COLO668 (cell line): Measurements from ENCODE around the gene METTL18.

ENCODE experiments used
- DNase-seq: peaks from one replicate; lab custom pipeline; 2025; ENCODE audit not compliant: unreplicated experiment; lab: John Stamatoyannopoulos, UW

METTL18 gene

DNA sequence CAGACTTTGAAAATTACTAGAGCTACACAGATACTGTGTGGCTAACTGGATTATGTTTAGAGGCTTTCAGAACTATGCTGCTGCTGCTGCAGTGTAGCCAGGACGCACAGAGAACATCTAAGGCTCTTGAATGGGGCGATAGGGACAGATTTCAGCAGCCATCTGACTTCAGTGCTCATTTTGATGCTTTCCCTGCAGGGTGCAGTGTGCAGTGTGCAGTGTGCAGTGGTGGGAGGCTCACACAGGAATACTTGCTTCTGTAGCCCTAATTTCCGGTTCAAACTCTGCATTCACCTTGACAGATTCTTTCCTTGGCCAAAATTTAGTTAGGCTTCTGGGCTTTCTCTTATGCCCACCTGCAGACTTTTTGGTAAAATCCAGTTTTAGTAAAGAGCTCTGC is 7.7 kb downstream of the METTL18 start:
- DNase-seq: no peak

DNA sequence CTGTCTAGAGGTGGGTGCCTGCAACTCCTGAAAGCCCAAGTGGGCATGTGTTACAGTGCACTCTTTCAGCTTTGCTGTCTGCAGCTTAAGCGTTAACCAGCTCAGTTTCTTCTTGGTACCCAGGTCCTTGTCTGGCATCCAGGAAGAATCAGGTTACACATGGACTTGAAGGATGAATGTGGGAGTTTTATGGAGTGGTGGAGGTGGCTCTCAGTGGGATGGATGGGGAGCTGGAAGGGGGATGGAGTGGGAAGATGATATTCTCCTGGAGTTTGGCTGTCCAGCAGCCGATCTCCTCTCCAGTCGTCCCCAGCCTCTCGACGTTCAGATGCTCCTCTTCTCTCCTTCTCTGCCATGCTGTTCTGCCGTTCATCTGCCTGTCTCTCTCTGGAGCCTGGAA is 9.4 kb downstream of the METTL18 start:
- no peak for DNase-seq

DNA sequence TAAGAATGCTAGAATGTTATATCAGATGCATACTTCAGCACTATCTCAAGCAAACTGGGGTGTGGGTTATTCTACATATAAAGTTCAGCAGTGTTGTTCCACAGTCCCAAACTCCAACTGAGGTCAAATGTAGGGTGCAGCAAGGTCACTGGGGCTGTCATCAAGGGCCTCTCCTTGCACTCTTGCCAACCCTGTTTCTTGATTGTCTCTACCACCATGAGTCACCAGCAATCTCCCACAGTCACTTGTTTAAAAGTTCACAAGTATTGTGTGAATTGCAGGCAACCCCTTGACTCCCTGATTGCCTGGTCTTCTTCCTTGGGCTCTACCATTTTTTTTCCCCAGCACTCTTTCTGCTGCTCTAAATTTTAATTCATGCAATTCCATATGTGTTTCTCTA is 10.6 kb downstream of the METTL18 start:
- no peak for DNase-seq

DNA sequence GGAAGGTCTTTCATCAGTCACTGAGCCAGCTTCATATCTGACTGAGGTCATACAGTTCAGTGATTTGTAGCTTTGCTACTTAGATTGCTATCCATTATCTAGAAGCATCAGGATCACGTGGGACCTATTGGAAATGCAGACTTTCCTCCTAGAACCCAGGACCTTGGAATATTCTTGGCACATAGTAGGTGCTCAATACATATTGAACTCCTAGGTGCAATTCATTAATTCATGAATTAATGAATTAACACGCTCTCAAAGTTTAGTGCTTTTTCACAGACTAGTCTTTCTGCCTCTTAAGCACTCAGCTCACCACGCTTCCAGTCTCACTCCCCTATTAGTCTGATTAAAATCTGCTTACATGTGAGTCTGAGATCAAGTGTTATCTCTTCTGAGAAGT is 12.1 kb downstream of the METTL18 start:
- DNase-seq: no peak

DNA sequence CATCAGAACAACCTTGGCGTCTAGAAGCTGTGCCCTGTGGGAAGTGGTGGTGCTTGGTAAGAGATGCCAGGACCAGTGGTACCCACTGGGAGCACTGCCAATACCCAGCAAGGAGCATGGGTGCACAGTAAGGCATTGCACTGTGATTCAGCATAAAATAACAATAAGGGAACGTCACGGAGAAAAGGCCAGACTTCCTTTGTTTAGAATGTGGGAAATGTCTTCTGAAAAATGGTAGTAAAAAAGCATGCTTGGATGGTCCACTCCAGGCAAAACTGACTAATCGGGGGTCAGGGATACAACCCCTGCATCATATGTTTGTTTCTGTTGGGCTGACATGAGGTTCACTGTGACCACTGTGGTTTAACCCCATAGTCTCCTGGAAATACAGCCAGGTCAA is 14.7 kb downstream of the METTL18 start:
- DNase-seq: no peak

DNA sequence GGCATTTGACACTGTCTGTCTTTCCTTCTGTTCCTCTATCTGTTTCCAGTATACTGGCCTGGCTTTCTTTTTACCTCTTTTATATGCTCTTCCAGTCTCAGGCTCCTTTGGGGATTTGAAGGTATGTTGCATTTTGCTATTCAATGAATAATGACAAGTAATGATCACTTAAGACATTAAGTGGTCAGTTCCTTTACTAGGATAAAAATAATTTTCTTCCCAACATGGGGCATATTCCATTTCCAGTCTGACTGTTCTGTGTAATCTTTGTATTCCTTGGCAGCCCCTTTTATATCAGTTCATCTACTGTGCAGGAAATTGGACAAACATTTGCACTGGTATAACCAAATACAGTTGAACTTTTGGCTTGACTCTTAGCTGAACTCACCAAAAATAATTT is 15.6 kb downstream of the METTL18 start:
- DNase-seq: no peak

DNA sequence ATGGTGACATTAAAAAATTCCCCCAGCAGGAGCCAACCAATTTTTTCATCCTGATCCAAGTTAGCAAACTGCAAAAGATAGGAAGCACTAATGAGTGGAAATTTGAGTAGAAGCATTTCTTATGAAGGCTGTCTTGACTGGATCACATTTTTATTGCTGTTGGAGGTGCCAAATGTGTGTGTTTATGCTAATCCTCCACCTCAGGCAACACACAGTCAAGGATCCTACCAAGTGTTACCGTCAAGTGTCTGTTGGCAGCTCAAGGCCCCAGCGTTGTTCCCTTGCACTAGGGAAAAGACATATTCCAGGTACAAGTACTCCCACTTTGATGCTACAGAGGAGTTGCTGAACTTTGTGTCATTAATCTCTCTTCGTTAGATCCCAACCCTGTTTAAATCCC is 18.3 kb downstream of the METTL18 start:
- no peak for DNase-seq

DNA sequence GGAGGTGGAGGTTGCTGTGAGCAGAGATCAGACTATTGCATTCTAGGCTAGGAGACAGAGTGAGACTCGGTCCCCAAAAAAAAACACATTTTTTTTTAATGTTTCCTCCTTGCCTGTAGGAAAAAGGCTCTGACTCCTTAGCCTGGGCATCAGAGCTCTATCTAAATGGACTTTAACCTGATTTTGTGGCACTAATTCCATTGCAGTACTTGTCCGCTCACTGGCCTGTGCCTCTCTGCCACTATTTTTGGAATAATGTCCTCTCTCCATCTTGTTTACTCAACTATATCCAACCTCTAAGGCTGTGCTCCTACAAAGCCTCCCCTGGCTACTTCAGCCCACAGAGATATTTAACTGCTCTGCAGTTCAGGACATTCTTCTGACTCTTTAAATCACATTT is 26.5 kb downstream of the METTL18 start:
- DNase-seq: no peak

DNA sequence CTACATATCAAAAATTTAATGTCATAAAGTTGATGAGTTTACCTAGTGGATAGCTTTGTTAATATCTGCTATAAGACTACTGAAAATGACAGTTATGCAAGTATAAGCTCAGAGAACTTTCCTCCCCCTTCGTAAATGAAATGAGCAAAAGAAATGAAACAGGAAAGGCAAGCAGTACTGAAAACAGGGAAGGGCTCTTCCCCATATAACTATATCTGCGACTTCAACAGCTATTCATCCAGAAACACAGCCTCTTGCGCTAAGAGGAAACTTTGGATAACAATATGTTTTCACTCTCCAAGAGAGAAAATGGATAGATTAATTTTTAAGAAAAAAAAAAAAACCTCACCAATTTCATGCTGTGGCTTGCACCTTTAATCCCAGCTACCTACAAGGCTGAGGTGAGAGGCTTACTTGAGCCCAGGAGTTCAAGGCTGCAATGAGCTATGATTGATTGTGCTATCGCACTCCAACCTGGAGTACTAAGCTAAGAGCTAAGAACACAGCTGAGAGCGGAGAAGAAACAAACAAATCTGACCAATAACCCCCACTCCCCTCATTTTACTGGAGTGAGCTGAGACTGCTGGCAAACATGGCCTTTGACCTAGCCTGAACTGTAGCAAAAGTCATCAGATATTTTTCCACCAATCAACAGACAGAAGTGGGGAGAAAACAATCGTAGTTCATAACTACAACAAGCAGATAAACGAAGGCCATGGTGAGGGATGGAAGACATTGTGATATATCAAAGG is 29.0 kb downstream of the METTL18 start:
- DNase-seq: no peak

DNA sequence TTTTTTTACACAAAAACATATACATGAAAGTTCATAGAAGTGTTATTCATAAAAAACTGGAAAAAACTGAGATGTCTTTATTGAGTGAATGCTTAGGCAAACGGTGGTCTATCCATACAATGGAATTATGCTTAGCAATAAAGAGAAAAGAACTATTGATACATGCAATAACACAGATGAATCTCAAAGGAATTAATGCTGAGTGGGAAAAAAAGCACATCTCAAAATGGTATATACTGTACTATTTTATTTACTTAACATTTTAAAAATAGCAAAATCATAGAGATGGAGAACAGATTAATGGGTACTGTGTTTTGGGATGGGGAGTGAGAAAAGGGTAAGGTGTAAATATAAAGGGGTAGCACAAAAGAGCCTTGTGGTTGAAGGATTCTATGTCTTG is 29.8 kb downstream of the METTL18 start:
- no peak for DNase-seq

DNA sequence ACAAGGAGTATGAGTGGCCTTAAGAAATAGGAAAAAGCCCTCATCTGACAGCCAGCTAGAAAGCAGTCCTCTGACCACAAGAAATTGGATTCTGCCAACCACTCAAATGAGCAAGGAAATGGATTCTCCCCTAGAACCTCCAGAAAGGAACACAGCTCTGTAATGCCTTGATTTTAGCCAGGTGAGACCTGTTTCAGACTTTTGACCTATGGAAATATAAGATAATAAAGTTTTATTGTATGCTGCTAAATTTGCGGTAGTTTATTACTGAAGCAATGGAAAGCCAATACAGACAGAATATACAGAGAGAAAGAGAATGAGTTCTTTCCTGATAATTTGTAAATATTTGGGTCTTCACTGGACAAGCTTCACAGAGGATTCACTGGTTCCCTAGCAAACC is 32.0 kb downstream of the METTL18 start:
- no peak for DNase-seq

DNA sequence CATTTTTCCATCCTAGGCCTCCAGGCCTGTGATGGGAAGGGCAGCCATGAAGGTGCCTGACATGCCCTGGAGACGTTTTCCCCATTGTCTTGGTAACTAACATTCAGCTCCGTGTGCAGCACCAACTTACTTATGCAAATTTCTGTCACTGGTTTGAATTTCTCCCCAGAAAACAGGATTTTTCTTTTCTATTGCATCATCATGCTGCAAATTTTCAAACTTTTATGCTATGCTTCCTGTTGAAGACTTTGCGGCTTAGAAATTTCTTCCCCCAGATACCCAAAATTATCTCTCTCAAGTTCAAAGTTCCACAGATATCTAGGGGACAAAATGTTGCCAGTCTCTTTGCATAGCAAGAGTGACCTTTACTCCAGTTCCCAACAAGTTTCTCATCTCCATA is 35.7 kb downstream of the METTL18 start:
- DNase-seq: no peak

DNA sequence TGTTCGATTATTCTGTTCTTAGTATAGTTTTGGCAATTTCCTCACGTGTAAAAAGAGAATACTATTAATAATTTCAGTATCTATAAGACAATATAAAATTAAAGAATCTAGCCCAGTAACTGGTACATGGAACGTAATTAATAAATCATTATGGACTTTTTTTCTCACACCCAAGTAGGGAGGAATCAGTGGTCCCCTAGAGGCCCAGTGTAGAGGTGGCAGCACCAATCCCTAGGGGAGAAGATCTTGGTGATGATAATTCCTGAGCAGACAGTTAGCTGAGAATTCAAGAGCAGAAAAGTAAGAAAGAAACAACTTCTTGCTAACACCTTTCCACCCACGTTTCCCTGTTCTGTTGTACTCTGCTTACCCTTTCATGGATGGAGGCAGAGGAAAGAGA is 41.2 kb downstream of the METTL18 start:
- no peak for DNase-seq

DNA sequence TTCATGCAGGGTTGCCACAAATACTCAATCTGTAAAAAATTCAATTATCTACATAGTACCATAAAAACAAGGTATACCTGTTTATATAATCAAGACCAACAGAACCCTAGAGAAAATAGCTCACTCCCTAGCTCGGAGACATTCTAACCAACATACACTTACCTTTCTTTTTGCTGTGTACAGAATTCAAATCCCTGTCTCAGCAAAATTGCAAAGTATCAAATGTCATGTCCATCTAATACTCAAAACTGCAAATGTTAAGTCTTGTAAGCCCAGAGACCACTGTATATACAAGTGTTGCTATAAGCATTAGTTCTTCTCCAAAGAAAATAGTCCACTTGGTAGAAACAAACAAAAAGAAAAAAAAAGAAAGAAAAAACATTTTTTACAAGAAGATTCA is 44.7 kb downstream of the METTL18 start:
- no peak for DNase-seq

DNA sequence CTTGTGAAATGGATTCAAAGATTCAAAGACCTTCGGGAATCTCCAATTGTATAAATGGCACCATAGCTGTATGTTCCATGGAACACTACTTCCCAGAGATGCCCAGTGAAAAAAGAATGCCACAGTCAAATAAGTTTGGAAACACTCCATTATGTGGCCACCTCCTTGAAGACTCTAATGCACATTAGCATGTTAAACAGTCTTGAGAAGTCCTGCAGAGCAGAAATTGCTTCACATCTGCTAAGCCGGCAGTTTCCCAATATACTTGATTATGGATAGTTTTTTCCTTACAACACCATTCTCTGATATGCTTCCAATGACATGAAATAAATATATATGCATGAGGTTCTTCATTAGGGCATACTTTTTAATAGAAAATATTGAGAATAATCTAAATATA is 48.2 kb downstream of the METTL18 start:
- no peak for DNase-seq

DNA sequence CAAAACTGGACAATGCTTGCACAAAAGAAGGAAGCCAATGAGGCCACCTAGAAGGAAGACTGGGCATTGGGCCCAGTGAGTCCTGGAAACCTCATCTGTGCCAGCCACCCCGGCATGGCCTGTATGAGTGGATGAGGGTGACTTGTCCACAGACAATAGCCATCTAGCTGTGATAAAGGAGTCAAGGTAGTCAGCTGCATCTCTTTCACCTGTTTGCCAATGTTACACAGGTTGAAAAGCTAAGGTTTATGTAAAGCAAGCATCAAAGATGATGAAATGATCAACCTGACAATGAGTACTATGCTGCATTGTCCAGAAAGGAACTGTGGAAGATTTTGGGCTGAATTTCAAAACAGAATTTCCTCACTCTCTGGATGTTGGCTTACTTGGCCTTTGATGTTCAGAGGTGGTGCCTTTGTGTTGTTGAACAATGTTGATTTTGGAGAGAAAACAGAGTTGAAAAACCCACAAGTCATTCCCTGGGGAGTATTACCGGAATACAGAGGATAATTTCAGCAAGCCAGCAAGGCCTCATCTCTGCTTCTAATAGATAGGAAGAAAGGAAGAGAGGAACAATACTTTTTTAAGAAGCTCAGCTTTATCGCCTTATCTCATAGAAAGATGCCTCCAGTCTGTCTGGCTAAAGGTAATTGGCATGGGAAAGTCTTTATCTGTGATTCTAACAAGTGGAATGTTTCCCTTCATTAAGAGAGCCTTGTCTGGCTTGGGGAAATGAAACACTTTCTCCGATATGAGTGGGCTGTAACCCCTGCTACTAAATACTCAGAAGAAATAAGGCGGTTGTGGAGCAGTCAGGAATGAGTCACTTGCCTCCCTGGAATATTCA is 49.5 kb downstream of the METTL18 start:
- DNase-seq: no peak
